ENCODE data around the gene CACNA1I.

CACNA1I gene

GRCh38 chr22:39577900-39578299 lies 7.3 kb downstream of the CACNA1I start:
- no peak for TF ChIP-seq CTCF (IDR thresholded peaks at IDR 0.05; ENCODE audit: control insufficient read depth, extremely low read depth, insufficient read depth)
- H3K4me3 ChIP-seq (ENCODE audit: low read depth, low read length): no peak overlapping the region
- no peak for DNase-seq (ENCODE audit: low read depth)

- no peak overlapping the region for H3K4me3 ChIP-seq (ENCODE audit: low read depth, low read length)
- TF ChIP-seq CTCF (IDR thresholded peaks at IDR 0.05; ENCODE audit: control insufficient read depth, extremely low read depth, insufficient read depth): no peak
- DNase-seq (ENCODE audit: low read depth): no peak
Measured at GRCh38 chr22:39580006-39580441, 9.5 kb downstream of the CACNA1I start.

- DNase-seq (ENCODE audit: low read depth): no peak
- no peak overlapping the region for H3K4me3 ChIP-seq (ENCODE audit: low read depth, low read length)
- no peak for TF ChIP-seq CTCF (IDR thresholded peaks at IDR 0.05; ENCODE audit: control insufficient read depth, extremely low read depth, insufficient read depth)
Measured at GRCh38 chr22:39580795-39581194, 10.2 kb downstream of the CACNA1I start.

- TF ChIP-seq CTCF (IDR thresholded peaks at IDR 0.05; ENCODE audit: control insufficient read depth, extremely low read depth, insufficient read depth): no peak
Measured at GRCh38 chr22:39581303-39581702, 10.8 kb downstream of the CACNA1I start.

GRCh38 chr22:39583066-39583667 lies 12.6 kb downstream of the CACNA1I start:
- no peak overlapping the region for H3K4me3 ChIP-seq (ENCODE audit: low read depth, low read length)
- DNase-seq (ENCODE audit: low read depth): no peak
- no peak for TF ChIP-seq CTCF (IDR thresholded peaks at IDR 0.05; ENCODE audit: control insufficient read depth, extremely low read depth, insufficient read depth)

More at GRCh38 chr22:39581303-39581702, 10.8 kb downstream of the CACNA1I start:
- DNase-seq (ENCODE audit: low read depth): no peak
- no peak overlapping the region for H3K4me3 ChIP-seq (ENCODE audit: low read depth, low read length)

GRCh38 chr22:39589875-39590274 lies 19.3 kb downstream of the CACNA1I start:
- DNase-seq (ENCODE audit: low read depth): no peak
- no peak for TF ChIP-seq CTCF (IDR thresholded peaks at IDR 0.05; ENCODE audit: control insufficient read depth, extremely low read depth, insufficient read depth)
- H3K4me3 ChIP-seq (ENCODE audit: low read depth, low read length): no peak overlapping the region

Measured in LNCaP clone FGC (cell line).